Measurements from ENCODE around the gene PPARG.
"Not testable (repeated sequence)": the region's sequence is repeated elsewhere in the genome, so short reads cannot be mapped to it uniquely, and the experiment has no call there.

PPARG gene

DNA sequence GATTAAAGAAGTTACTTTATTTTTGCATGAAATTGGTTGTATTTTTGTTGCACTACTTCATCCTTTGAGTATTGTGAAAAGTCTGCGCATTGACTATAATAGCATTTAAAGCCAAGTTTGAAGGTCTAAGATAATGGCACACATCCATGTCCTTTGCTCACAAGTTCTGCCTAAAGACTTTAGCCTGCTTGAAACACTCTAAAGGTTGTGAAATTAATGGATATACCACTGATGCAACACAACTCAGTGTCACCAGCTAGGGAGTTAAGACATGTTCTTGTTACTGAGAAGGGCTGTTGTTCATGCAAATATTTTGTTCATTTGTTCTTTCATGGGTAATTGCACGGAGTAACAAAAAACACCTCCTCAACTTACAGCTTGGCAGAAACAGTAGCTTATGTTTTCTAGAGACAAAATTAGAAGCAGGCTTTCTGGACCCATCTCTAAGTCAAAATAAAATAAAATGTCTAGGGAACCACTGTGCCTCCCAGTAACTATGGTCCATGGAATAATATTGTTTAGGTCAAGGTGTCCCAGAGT lies 83.9 kb downstream of the PPARG start:
- TF ChIP-seq TAF1 (IDR thresholded peaks at IDR 0.05; ENCODE audit: borderline replicate concordance, low read depth, low read length), result no peak
- no peak for TF ChIP-seq POLR2AphosphoS5 (IDR thresholded peaks at IDR 0.05; ENCODE audit: low read depth, low read length)
- TF ChIP-seq POLR2A (IDR thresholded peaks at IDR 0.05; ENCODE audit: low read depth, low read length), result no peak
- DNase-seq (ENCODE audit: insufficient read length) (no peak), FAIRE-seq (no peak)

DNA sequence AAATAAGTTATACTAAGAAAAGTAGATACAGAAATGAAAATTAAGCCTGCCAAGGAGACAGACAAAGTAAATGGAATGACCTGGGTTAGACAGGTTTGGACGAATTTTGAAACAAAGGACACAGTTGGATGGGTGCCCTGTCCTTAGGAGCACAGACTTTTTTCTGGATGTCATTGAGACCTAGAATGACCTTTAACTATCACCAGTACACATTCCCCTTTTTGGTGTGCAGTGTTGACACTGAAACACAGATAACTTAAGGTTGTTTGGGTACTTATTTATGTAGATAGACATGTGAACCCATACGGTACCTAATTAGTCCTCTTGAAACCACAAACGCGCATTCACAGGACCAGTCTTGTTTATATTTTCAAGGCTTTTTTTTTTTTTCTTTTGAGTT lies 86.7 kb downstream of the PPARG start:
- DNase-seq (ENCODE audit: insufficient read length) (no peak), FAIRE-seq (no peak)
- TF ChIP-seq POLR2A (IDR thresholded peaks at IDR 0.05; ENCODE audit: low read depth, low read length) (no peak), TAF1 (IDR thresholded peaks at IDR 0.05; ENCODE audit: borderline replicate concordance, low read depth, low read length) (no peak), POLR2AphosphoS5 (IDR thresholded peaks at IDR 0.05; ENCODE audit: low read depth, low read length) (no peak)

DNA sequence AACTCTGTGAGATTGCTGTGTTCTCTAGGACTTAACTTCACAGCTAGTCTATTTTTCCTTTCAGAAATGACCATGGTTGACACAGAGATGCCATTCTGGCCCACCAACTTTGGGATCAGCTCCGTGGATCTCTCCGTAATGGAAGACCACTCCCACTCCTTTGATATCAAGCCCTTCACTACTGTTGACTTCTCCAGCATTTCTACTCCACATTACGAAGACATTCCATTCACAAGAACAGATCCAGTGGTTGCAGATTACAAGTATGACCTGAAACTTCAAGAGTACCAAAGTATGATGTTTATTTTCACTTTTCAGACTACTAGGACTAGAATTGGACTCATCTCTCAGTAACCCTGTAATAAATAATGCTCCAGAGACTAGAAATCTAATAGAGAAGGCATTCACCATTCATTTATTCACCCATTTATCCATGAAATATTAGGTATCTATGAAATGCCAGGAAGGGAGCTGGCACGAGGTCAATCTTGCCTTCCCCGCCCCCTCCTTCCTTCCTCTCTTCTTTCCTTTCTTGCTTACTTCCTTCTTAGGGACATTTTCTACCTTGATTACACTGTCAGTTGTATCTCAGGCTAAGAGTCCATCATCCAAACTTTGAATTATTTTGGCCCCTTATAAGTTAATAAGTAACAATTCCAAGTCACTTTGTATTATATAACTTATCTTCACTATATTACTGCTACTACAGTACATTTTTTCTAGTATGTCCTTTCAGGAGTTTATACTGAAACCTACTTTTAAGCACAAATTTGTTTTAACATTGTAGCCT lies 91.0 kb downstream of the PPARG start:
- DNase-seq (ENCODE audit: insufficient read length) (no peak), FAIRE-seq (no peak)
- TF ChIP-seq POLR2A (IDR thresholded peaks at IDR 0.05; ENCODE audit: low read depth, low read length) (no peak), TAF1 (IDR thresholded peaks at IDR 0.05; ENCODE audit: borderline replicate concordance, low read depth, low read length) (no peak), POLR2AphosphoS5 (IDR thresholded peaks at IDR 0.05; ENCODE audit: low read depth, low read length) (no peak)

DNA sequence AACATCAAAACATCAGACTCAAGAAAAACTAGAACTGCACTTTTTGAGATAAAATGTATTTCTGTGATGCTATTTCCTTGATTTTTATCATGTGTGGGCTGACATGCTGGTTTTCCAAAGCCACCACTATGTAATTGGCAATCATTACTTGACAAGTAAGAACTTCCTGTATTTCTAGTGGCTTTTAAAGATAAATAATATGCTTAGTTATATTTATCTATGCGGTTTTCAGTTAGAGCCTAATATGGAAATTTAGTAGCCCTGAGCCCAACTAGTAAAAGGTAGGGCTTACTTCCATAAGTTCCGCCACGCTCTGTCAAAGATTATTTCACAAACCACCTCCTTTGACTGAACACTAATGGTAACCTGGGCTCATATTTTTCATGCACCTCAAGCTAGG lies 91.6 kb downstream of the PPARG start:
- TF ChIP-seq POLR2AphosphoS5 (IDR thresholded peaks at IDR 0.05; ENCODE audit: low read depth, low read length), result no peak
- no peak for DNase-seq (ENCODE audit: insufficient read length)
- FAIRE-seq, result no peak

DNA sequence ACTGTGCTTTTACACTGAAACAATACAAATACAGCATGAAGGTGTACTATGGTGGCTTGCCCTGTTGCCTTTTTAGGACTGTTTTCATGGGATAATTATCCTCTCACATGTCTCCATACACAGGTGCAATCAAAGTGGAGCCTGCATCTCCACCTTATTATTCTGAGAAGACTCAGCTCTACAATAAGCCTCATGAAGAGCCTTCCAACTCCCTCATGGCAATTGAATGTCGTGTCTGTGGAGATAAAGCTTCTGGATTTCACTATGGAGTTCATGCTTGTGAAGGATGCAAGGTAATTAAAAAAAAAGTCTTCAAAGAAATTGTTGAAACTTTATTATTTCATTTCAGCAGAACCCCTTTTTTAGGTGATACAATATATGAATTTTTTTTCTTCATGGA lies 92.3 kb downstream of the PPARG start:
- no peak for FAIRE-seq
- no peak for TF ChIP-seq TAF1 (IDR thresholded peaks at IDR 0.05; ENCODE audit: borderline replicate concordance, low read depth, low read length)
- no peak for TF ChIP-seq POLR2A (IDR thresholded peaks at IDR 0.05; ENCODE audit: low read depth, low read length)
- no peak for TF ChIP-seq POLR2AphosphoS5 (IDR thresholded peaks at IDR 0.05; ENCODE audit: low read depth, low read length)
- DNase-seq (ENCODE audit: insufficient read length), result no peak

DNA sequence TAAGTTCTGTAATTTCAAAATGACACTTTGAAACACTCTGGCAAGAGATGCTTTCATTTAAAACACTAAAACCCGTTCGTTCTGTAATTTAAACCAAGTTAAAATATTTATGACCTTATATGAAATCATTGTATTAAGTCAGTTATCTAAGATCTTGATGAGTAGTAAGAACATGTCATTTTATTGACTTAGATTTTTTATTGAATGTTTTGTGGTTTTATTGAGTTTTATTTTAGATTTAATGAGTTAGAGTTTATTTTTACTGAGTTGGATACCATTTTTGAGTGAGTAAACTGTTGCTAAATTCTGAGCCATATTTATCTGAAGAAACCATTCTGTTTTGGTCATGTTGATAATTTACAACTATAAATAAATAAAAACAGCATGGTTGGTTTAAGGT lies 94.3 kb downstream of the PPARG start:
- TF ChIP-seq POLR2A (IDR thresholded peaks at IDR 0.05; ENCODE audit: low read depth, low read length) (no peak), TAF1 (IDR thresholded peaks at IDR 0.05; ENCODE audit: borderline replicate concordance, low read depth, low read length) (no peak), POLR2AphosphoS5 (IDR thresholded peaks at IDR 0.05; ENCODE audit: low read depth, low read length) (no peak)
- DNase-seq (ENCODE audit: insufficient read length) (no peak), FAIRE-seq (no peak)

DNA sequence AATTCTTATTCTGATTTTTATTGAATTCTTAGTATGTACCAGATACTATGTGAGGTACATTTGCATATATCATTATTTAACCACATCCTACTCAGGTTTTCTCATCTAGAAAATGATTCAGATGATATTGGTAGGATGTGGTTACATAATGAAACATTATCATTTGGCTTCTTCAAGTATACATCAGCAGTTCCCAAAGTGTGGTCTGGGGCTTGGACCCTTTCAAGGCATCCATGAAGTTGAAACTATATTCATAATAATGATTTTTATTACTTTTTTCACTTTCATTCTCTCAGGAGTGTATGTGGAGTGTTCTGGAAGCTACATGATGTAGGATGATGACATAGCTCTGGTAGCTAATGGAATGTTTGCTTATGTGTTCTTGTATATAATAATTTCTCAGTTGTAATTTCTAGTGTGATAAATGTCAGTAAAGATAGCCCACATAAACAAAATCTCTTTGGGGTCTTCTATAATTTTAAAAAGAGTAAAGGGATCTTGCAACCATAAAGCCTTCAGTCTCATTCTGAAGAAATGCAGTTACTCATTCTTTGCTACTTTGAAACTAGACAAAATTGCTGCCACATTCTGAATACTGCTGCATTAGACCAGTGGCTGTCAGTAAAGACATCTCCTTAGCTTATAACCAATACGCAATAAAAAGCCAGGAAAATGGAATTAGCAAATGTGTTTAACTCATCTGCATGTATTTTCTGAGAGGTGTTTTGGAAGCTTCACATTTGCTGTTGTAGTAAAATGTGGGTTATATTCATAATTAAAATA lies 95.8 kb downstream of the PPARG start:
- no peak for DNase-seq (ENCODE audit: insufficient read length)
- TF ChIP-seq POLR2A (IDR thresholded peaks at IDR 0.05; ENCODE audit: low read depth, low read length) (no peak), TAF1 (IDR thresholded peaks at IDR 0.05; ENCODE audit: borderline replicate concordance, low read depth, low read length) (no peak), POLR2AphosphoS5 (IDR thresholded peaks at IDR 0.05; ENCODE audit: low read depth, low read length) (no peak)
- no peak for FAIRE-seq

DNA sequence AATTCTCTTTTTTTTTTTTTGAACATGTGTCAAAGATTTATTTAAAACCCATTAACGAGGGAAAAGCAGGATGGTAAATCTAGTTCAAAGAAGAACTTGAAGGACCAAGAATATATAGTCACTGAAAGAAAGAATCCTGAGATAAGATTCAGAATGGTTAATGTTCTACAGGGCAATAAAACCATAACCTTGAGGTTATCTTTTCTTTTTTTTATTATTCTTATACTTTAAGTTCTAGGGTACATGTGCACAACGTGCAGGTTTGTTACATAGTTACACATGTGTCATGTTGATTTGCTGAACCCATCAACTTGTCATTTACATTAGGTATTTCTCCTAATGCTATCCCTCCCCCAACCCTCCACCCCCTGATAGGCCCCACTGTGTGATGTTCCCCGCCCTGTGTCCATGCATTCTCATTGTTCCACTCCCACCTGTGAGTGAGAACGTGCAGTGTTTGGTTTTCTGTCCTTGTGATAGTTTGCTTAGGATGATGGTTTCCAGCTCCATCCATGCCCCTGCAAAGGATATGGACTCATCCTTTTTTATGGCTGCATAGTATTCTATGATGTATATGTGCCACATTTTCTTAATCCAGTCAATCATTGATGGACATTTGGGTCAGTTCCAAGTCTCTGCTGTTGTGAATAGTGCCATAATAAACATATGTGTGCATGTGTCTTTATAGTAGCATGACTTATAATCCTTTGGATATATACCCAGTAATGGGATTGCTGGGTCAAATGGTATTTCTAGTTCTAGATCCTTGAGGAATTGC lies 97.8 kb downstream of the PPARG start:
- not testable (repeated sequence) for FAIRE-seq; DNase-seq (ENCODE audit: insufficient read length)

DNA sequence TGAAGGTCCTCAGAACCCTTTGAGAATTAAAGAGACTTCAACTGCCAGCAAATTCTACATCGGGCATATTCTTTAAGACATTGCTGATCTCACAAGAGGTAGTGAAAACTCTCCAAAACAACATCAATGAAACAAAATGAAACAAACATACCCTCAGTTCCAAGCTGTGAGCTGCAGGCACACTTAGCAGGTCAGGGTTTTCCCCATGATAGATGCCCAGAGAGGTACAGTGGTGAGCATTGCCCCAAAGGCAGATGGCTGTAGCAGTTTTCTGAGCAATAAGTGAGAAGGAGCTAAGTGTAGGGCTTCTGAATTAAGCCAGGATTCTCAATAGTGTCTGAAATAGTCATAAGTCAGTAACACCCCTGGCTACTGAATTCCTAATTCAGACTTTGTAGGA lies 99.3 kb downstream of the PPARG start:
- DNase-seq (ENCODE audit: insufficient read length), result no peak
- TF ChIP-seq POLR2A (IDR thresholded peaks at IDR 0.05; ENCODE audit: low read depth, low read length) (no peak), POLR2AphosphoS5 (IDR thresholded peaks at IDR 0.05; ENCODE audit: low read depth, low read length) (no peak), TAF1 (IDR thresholded peaks at IDR 0.05; ENCODE audit: borderline replicate concordance, low read depth, low read length) (no peak)
- no peak for FAIRE-seq

DNA sequence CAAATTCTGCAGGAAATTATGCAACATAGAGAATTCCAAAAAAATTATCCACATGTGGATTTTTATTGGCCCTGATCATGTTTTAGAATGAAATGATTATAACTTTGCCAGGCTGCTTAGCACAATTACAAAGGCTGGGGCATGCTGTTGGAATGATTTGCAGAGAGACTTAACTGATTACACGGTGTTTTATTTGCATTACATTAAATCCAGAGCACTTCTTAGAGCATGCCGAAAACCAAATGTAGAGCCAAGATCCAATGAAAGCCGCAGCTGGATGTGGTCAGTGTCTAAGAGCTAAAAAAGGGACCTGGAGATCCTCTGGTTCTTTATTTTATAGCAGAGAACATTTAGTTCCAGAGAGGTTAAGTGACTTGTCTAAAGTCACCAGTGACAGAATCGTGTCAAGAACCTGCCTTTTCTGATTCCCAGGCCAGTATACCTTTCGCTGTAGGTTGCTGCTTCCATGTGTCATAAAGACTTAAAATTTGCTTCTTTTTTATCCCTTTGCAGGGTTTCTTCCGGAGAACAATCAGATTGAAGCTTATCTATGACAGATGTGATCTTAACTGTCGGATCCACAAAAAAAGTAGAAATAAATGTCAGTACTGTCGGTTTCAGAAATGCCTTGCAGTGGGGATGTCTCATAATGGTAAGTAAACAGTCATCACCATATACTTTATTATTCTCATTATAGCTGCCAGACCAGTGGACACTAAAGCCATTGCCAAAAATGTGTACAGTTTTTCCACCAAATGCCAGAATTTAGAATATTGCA lies 103.4 kb downstream of the PPARG start:
- TF ChIP-seq POLR2AphosphoS5 (IDR thresholded peaks at IDR 0.05; ENCODE audit: low read depth, low read length) (no peak), POLR2A (IDR thresholded peaks at IDR 0.05; ENCODE audit: low read depth, low read length) (no peak), TAF1 (IDR thresholded peaks at IDR 0.05; ENCODE audit: borderline replicate concordance, low read depth, low read length) (no peak)
- no peak for FAIRE-seq
- DNase-seq (ENCODE audit: insufficient read length), result no peak

DNA sequence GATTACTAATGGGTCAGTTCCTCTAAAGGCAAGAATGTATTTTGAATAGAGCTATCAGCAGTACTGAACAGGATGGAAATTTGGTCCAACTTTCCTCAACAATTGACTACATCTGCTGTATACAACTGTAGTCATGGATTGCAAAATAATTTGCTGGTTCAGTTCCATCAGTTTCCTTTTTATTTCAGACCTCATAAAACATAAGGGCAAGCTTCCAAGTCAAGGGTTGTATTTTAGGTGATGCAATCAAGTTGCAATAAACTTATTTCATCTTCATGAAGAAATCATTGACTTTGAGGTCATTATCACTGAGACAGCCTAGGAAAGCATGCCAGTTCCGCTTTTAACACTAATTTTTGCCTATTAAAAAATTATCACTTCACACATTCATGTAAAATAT lies 105.0 kb downstream of the PPARG start:
- FAIRE-seq (no peak), DNase-seq (ENCODE audit: insufficient read length) (no peak)
- TF ChIP-seq POLR2AphosphoS5 (IDR thresholded peaks at IDR 0.05; ENCODE audit: low read depth, low read length) (no peak), POLR2A (IDR thresholded peaks at IDR 0.05; ENCODE audit: low read depth, low read length) (no peak), TAF1 (IDR thresholded peaks at IDR 0.05; ENCODE audit: borderline replicate concordance, low read depth, low read length) (no peak)
